Measurements from ENCODE around the gene LRP11. TPM values are rescaled to one million over a fixed set of nuclear protein-coding genes. Genes with fewer than 3 reads are reported as not detected.
"Not testable (repeated sequence)": the region's sequence is repeated elsewhere in the genome, so short reads cannot be mapped to it uniquely, and the experiment has no call there.

Gene LRP11
- polyA plus RNA-seq, 3 donors, result 0.20 to 0.41 (median 0.32) TPM

DNA sequence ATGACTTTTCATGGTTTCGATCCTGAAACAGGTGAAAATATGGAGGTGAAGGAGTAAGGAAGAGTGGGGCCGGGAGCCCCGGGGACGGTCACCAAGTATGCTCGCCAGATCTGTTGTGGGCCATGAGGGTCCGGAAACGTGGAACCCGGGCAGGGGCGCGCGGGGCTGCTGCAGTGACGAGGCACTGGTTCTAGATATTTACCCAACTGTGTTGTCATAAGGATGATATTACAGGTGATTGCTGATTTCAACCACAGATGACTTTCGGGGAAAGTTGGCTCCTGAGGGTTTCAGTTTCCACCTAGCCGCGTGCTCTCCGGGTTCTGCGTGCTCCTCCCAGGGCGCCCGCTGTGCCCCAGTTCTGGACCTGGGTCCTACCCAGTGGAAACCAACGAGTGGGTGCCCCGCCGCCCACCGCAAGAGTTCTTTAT, 46.6 kb upstream of the LRP11 start:
- H3K4me3 ChIP-seq (replicated peaks in 1 of 3; ENCODE audit: low read depth in 2 of 3, low read length in 3 of 3), result no peak overlapping the region
- H4K20me1 ChIP-seq (ENCODE audit: insufficient read depth, low read length), result no peaks in the 10 kb centered on the region
- no peak for DNase-seq
- no peak overlapping the region for H3K4me3 Mint-ChIP-seq
- no peak overlapping the region for H3K9ac ChIP-seq (ENCODE audit: insufficient read depth, low read length, poor library complexity, severe bottlenecking)
- H3K9me3 Mint-ChIP-seq, result peaks cover 8 to 18% (median 13%) of the 10 kb centered on the region in 7 donors
- no peaks in the 10 kb centered on the region for H3K4me1 ChIP-seq (ENCODE audit: control insufficient read depth in 1 of 2, insufficient read depth in 2 of 2, low read length in 2 of 2)
- H3K36me3 Mint-ChIP-seq, result peaks cover 0 to 2% of the 10 kb centered on the region in 2 donors
- H3K79me2 ChIP-seq (ENCODE audit: insufficient read depth, low read length), result no peaks in the 10 kb centered on the region
- TF ChIP-seq, protein P1, sequence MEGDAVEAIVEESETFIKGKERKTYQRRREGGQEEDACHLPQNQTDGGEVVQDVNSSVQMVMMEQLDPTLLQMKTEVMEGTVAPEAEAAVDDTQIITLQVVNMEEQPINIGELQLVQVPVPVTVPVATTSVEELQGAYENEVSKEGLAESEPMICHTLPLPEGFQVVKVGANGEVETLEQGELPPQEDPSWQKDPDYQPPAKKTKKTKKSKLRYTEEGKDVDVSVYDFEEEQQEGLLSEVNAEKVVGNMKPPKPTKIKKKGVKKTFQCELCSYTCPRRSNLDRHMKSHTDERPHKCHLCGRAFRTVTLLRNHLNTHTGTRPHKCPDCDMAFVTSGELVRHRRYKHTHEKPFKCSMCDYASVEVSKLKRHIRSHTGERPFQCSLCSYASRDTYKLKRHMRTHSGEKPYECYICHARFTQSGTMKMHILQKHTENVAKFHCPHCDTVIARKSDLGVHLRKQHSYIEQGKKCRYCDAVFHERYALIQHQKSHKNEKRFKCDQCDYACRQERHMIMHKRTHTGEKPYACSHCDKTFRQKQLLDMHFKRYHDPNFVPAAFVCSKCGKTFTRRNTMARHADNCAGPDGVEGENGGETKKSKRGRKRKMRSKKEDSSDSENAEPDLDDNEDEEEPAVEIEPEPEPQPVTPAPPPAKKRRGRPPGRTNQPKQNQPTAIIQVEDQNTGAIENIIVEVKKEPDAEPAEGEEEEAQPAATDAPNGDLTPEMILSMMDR (IDR thresholded peaks at IDR 0.05), result no peak
- no peaks in the 10 kb centered on the region for H3K27me3 ChIP-seq (ENCODE audit: control insufficient read depth in 2 of 2, insufficient read depth in 2 of 2, low read length in 2 of 2)
- H3K27me3 Mint-ChIP-seq (ENCODE audit: low read depth in 3 of 3), result peaks cover 7 to 18% (median 14%) of the 10 kb centered on the region in 3 donors
- H3K4me1 Mint-ChIP-seq, result no peaks in the 10 kb centered on the region
- intact Hi-C loops (cut with micrococcal nuclease), result loop anchor here in 1 of 2 donors (5.0 kb wide), 1 partner anchor 288 kb away; no protein-coding TSS in a partner anchor
- H3K27ac Mint-ChIP-seq, result no peak overlapping the region
- H3K9me3 ChIP-seq (replicated peaks in 1 of 2; ENCODE audit: control insufficient read depth in 1 of 2, insufficient read depth in 1 of 2, low read length in 2 of 2), result peaks cover 9 to 10% of the 10 kb centered on the region in 2 donors
- H3K27ac ChIP-seq (ENCODE audit: low read depth in 1 of 2, low read length in 2 of 2), result no peak overlapping the region
- WGBS (ENCODE audit: insufficient coverage), result 98% methylated on average over 16 of the region's 23 CpGs
- no peaks in the 10 kb centered on the region for H3K36me3 ChIP-seq (replicated peaks in 1 of 2; ENCODE audit: control insufficient read depth in 1 of 2, insufficient read depth in 2 of 2, low read length in 2 of 2)
- no peak overlapping the region for H3K4me2 ChIP-seq (replicated peaks; ENCODE audit: extremely low read depth, low read length, poor library complexity, severe bottlenecking)
- no peak overlapping the region for H2AFZ ChIP-seq (ENCODE audit: insufficient read depth, low read depth, low read length, poor library complexity, severe bottlenecking)

DNA sequence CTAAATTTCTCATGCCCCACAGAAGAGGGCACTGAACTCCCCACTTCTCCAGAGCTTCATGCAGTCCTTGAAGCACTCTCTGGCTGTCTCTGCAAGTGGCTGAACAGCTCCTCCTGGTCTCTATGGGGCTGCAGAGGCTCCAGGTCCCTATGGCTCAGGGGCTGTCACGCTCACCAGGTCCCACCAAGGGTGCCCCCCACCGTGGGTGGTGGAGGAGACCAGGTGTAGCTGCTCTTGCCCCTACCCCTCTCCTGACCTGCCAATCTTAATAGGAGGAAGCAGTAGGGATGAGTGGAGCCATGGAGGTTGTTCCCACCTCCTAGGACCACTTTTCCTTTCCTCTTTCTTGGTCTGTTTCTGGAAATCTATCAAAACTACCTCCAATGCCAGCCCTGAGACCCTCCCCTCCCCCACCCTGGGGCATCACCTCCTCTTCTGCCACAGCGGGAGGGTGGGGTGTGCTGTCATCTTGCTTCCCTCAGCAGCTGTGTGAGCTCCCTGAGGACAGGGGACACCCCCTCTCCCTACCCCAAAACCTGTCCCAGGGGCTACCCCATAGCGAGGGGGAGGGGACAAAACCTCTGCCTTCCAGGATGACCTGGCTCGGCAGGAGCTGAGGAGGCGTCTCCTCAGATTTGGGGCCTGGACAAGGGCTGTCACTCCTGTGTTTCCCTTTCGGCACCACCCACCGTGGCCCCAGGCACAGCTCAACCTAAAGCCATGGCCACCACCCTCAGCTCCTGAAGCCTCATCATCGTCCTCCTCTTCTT, 45.7 kb upstream of the LRP11 start:
- peaks cover 7 to 18% (median 14%) of the 10 kb centered on the region in 3 donors for H3K27me3 Mint-ChIP-seq (ENCODE audit: low read depth in 3 of 3)
- H3K36me3 Mint-ChIP-seq, result peaks cover 0 to 2% of the 10 kb centered on the region in 2 donors
- intact Hi-C loops (cut with micrococcal nuclease), result loop anchor here in 1 of 2 donors (5.0 kb wide), 1 partner anchor 288 kb away; no protein-coding TSS in a partner anchor
- Histone ChIP-seq H3K4me3 (replicated peaks in 1 of 3; ENCODE audit: low read depth in 2 of 3, low read length in 3 of 3) (no peak overlapping the region), H3K4me2 (replicated peaks; ENCODE audit: extremely low read depth, low read length, poor library complexity, severe bottlenecking) (no peak overlapping the region), H2AFZ (ENCODE audit: insufficient read depth, low read depth, low read length, poor library complexity, severe bottlenecking) (no peak overlapping the region), H3K9me3 (replicated peaks in 1 of 2; ENCODE audit: control insufficient read depth in 1 of 2, insufficient read depth in 1 of 2, low read length in 2 of 2) (peaks cover 9 to 10% of the 10 kb centered on the region in 2 donors), H3K27ac (ENCODE audit: low read depth in 1 of 2, low read length in 2 of 2) (no peak overlapping the region), H3K27me3 (ENCODE audit: control insufficient read depth in 2 of 2, insufficient read depth in 2 of 2, low read length in 2 of 2) (no peaks in the 10 kb centered on the region), H3K36me3 (replicated peaks in 1 of 2; ENCODE audit: control insufficient read depth in 1 of 2, insufficient read depth in 2 of 2, low read length in 2 of 2) (no peaks in the 10 kb centered on the region), H4K20me1 (ENCODE audit: insufficient read depth, low read length) (no peaks in the 10 kb centered on the region), H3K79me2 (ENCODE audit: insufficient read depth, low read length) (no peaks in the 10 kb centered on the region), H3K9ac (ENCODE audit: insufficient read depth, low read length, poor library complexity, severe bottlenecking) (no peak overlapping the region), H3K4me1 (ENCODE audit: control insufficient read depth in 1 of 2, insufficient read depth in 2 of 2, low read length in 2 of 2) (no peaks in the 10 kb centered on the region)
- H3K27ac Mint-ChIP-seq, result no peak overlapping the region
- peaks cover 8 to 18% (median 13%) of the 10 kb centered on the region in 7 donors for H3K9me3 Mint-ChIP-seq
- no peak for DNase-seq
- no peak overlapping the region for H3K4me3 Mint-ChIP-seq
- WGBS (ENCODE audit: insufficient coverage), result 100% methylated on average over 4 of the region's 9 CpGs
- H3K4me1 Mint-ChIP-seq, result no peaks in the 10 kb centered on the region
- TF ChIP-seq, protein P1 (IDR thresholded peaks at IDR 0.05), result no peak

DNA sequence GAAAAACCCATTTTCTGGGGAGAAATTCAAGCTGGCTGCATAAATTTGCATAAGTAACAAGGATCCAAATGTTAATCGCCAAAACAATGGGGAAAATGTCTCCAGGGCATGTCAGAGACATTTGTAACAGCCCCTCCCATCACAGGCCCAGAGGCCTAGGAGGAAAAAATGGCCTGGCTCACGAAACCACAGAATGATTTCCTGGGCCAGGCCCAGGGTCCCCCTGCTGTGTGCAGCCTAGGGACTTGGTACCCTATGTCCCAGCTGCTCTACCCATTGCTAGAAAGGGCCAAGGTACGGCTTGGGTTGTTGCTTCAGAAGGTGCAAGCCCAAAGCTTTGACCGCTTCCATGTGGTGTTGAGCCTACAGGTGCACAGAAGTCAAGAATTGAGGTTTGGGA, 44.3 kb upstream of the LRP11 start:
- H4K20me1 ChIP-seq (ENCODE audit: insufficient read depth, low read length); H3K27ac Mint-ChIP-seq; H2AFZ ChIP-seq (ENCODE audit: insufficient read depth, low read depth, low read length, poor library complexity, severe bottlenecking); H3K27ac ChIP-seq (ENCODE audit: low read depth in 1 of 2, low read length in 2 of 2); intact Hi-C loops (cut with micrococcal nuclease); H3K9ac ChIP-seq (ENCODE audit: insufficient read depth, low read length, poor library complexity, severe bottlenecking); H3K27me3 ChIP-seq (ENCODE audit: control insufficient read depth in 2 of 2, insufficient read depth in 2 of 2, low read length in 2 of 2); H3K4me3 Mint-ChIP-seq; DNase-seq; H3K36me3 Mint-ChIP-seq; H3K79me2 ChIP-seq (ENCODE audit: insufficient read depth, low read length); H3K4me1 Mint-ChIP-seq; H3K4me1 ChIP-seq (ENCODE audit: control insufficient read depth in 1 of 2, insufficient read depth in 2 of 2, low read length in 2 of 2); H3K36me3 ChIP-seq (replicated peaks in 1 of 2; ENCODE audit: control insufficient read depth in 1 of 2, insufficient read depth in 2 of 2, low read length in 2 of 2); H3K9me3 ChIP-seq (replicated peaks in 1 of 2; ENCODE audit: control insufficient read depth in 1 of 2, insufficient read depth in 1 of 2, low read length in 2 of 2); H3K4me3 ChIP-seq (replicated peaks in 1 of 3; ENCODE audit: low read depth in 2 of 3, low read length in 3 of 3); H3K4me2 ChIP-seq (replicated peaks; ENCODE audit: extremely low read depth, low read length, poor library complexity, severe bottlenecking): not testable (repeated sequence)
- WGBS (ENCODE audit: insufficient coverage), result 100% methylated on average over 2 of the region's 4 CpGs
- peaks cover 5 to 14% (median 12%) of the 10 kb centered on the region in 3 donors for H3K27me3 Mint-ChIP-seq (ENCODE audit: low read depth in 3 of 3)
- peaks cover 8 to 18% (median 13%) of the 10 kb centered on the region in 7 donors for H3K9me3 Mint-ChIP-seq
